HG03039 (cell line): ENCODE results near the gene TGOLN2.
A peak's percentile ranks its signal among the peaks of the same experiment; 100 is the strongest.
"Not testable (repeated sequence)": the region's sequence is repeated elsewhere in the genome, so short reads cannot be mapped to it uniquely, and the experiment has no call there.

Experiments
- ATAC-seq: cut with Tn5 transposase; IDR thresholded peaks from one replicate; pipeline ENCODE4 v1.9.1; 2021; ENCODE audit warnings: mild to moderate bottlenecking, moderate library complexity; ENCODE audit not compliant: unreplicated experiment

The TGOLN2 gene

DNA sequence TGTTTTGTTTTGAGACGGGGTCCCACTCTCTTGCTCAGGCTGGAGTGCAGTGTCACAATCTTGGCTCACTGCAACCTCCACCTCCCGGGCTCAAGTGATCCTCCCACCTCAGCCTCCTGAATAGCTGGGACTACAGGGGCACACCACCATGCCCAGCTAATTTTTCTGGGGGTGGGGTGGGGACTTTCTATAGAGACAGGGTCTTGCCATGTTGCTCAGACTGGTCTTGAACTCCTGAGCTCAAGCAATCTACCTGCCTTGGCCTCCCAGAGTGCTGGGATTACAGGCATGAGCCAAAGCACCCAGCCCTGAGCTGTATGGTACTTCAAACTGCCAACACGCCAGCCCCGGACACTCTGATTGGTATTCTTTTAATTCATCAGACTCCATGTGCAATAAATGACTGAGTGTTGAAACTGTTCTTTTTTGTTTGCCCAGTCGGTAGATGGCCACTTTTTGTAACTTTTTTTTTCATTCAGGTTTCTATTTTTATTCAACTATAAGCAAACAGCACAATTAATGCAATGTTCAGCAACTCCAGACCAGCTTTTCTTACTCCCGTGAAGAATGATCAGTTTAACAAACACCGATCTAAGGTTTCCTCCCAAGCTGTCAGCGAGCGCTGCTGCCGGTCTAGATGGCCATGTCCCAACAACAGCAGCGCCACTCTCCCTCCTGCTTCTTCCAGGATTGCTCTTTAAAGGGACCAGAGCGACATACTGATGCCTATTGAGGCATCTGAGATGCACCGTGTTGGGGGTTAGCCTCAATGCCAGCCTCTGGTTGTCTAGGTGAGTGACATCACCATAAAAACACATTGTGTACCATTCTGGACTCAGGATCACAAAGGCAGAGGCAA, 12.5 kb upstream of the TGOLN2 start:
- ATAC-seq, result no peak

DNA sequence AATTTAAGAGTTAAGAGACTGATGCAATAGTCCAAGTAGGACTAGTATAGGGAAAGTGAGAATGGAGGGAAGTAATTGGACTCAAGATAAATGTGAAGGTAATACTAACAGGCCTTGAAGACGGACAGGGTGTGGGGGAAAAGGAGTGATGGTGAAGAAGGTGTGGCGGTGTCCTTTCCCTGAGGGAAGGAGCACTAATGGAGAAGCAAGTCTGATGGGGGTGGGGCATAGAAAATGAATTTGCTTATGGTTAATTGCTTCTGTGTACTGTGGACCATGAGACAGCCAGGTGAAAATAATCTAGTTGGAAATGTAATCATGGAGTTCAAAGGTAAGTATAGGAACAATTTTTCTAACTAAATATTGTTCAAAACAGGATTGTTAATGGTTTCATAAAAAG, 7.1 kb upstream of the TGOLN2 start:
- no peak for ATAC-seq

DNA sequence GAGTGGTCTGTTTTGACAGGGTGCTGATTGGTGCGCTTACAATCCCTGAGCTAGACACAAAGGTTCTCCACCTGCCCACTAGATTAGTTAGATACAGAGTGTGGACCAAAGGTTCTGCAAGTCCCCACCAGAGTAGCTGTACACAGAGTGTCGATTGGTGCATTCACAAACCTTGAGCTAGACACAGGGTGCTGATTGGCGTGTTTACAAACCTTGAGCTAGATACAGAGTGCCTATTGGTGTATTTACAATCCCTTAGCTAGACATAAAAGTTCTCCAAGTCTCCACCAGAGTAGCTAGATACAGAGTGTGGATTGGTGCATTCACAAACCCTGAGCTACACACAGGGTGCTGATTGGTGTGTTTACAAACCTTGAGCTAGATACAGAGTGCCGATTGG, 6.1 kb upstream of the TGOLN2 start:
- not testable (repeated sequence) for ATAC-seq

DNA sequence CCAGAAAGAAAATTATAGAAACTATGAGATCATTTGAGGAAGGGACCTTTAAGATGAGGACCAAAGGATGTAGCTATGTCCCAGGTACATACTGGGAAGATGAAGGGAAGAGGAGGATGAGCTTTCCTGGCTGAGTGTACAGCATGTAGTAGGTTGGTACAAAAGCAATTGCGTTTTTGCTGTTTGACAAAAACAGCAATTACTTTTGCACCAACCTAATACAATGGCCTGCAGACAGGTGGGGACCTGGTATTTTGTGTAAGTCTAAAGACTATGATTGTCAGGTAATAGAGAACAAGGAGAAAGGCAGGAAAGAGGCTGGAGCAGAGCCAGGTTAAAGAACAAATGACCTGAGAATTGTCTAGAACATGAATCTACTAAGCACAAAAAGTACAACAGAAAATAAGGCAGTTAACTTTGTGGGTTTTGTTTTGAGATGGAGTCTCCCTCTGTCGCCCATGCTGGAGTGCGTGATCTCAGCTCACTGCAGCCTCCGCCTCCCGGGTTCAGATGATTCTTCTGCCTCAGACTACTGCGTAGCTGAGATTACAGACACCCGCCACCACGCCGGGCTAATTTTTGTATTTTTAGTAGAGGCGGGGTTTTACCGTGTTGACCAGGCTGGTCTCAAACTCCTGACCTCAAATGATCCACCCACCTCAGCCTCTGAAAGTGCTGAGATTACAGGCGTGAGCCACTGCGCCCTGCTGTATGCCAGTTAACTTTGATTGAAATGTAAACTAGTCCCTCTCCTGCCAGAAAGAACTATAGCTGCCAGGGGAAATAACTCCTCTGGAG, 3.2 kb upstream of the TGOLN2 start:
- no peak for ATAC-seq

- not testable (repeated sequence) for ATAC-seq
Measured at GRCh38 chr2:85329701-85330100, 1.9 kb upstream of the TGOLN2 start.

DNA sequence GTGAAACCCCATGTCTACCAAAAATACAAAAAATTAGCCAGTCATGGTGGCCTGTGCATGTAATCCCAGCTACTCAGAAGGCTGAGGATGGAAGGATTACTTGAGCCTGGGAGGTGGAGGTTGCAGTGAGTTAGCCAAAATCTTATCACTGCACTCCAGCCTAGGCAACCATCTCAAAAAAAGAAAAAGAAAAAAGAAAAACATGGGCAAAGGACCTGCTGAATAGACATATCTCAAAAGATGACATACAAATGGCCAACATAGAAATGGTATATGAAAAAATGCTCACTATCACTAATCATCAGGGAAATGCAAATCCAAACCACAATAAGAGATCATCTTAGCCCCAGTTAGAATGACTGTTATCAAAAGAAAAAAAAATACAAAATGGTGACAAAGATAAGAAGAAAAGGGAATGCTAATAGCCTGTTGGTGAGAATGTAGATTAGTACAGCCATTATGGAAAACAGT, 1.4 kb upstream of the TGOLN2 start:
- ATAC-seq, result no peak

- no peak for ATAC-seq
Measured at GRCh38 chr2:85327160-85327821, 498 bp downstream of the TGOLN2 start.

GRCh38 chr2:85326406-85327159, 1.2 kb downstream of the TGOLN2 start:
- ATAC-seq, result peak; percentile 36

GRCh38 chr2:85325466-85325811, 2.4 kb downstream of the TGOLN2 start:
- ATAC-seq, result no peak

DNA sequence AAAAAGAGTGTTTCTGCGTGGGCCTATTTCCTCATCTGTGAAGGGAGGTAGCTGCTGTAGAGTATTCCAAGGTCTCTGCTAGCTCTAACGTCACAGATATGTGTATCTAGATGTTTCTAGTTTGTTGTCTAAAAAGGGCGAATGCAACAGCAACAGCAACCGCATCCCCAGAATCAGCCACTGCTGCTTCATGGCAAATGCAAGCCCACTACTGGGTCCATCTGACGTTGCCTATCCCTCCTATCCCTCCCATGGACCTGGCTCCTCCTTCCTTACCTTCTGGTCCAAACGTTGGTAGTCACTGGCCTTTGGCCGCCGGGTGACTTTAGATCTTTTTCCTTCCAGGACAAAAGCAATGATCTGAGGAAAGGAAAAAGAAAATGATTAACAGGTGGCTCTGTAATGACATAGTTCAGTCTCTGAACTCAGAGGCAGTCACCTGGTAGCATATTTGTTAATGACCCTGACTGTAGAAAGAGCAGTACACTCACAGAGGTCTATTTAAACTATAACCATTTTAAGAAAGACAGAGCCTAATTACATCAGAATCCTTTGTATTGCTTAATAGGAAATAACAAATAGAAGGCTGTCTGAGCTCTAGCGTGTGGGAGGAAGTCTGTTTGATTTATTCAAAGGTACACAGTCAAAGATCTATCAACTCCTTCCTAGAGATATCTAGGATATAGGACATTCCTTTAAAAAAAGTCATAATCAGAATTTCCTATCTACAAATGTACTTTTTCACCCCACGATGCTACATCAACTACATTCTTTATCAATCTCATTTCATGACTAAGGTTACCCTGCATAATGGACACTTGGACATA, 2.9 kb downstream of the TGOLN2 start:
- no peak for ATAC-seq

- not testable (repeated sequence) for ATAC-seq
Measured at GRCh38 chr2:85323988-85324367, 3.8 kb downstream of the TGOLN2 start.

- ATAC-seq, result no peak
Measured at GRCh38 chr2:85323351-85323987, 4.3 kb downstream of the TGOLN2 start.

DNA sequence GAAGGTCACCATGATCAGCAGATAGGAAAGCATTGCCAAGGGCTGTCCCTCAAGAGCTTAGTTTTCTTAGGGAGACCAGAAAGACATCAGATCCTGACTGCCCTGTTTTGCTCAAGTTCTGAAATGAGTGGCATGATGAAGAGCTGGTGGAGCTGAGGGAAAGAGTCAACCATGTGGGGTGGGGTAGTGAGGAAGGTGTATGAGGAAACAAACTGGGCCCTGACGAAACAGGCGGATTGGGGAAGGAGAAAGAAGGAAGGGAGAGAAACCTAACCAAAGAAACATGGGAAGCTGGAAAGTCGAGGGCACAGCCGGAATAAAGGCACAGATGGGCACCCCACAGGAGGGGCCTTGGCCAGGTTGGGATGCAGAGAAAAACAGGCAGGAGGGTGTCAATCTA, 8.0 kb downstream of the TGOLN2 start:
- no peak for ATAC-seq

DNA sequence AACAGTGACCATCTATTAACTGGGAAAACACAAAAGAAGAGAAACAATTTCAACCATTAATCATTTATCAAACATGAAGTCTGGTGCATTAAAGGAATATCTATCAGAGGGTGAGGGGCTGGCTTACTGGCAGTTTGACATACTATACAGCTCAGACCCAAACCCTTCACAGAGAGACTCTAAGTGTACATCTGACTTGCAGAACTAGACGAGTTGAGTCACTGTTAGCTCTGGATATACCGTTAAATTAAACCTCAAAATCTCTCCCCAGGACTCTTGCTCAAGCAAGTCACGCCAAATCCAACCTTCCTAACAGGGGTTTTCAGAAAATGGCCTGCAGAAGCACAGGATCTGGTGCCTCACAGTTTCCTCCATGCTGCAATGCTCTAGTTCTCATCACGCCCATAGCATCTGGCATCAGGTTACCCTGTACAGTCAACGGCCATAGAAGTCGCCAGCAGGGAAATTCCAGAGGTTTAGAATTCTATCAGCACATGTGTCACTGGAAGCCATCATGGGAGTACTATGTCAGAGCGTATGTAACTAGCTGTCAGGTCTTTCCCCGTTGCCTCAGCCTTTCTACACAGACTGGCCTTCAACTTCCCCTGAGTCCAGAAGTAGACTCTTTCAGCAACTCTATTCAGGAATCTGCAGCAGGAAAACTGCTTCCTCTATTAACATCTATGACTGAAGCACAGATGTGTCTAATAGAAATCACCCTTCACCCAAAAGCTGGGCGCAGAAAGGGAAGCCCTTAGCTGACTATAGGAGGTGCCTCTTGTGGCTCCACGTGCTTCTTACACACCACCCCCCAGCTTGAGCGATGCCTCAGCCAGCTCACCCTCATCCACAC, 9.3 kb downstream of the TGOLN2 start:
- peak; percentile 79 for ATAC-seq

DNA sequence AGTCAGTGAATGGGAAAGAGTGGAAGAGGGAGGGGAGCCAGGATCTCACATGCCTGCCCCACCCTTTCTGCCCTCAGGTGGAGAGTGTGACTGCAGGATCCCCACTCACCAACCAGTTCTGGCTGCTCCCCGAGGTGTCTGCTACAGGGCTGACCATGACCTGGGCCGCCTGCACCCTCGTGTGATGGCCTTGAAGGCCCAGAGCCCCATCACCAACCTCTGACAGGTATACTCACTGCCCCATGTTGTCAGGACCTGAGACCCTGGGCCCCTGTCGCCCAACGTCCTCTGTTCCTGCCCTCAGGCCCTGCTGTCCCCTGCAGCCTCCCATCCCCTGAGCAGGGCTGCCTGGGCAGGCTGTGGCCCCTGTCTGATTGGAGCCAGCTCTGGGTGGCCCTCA, 11.9 kb downstream of the TGOLN2 start:
- ATAC-seq, result not testable (repeated sequence)

GRCh38 chr2:85314884-85315242, 12.9 kb downstream of the TGOLN2 start:
- ATAC-seq, result no peak

DNA sequence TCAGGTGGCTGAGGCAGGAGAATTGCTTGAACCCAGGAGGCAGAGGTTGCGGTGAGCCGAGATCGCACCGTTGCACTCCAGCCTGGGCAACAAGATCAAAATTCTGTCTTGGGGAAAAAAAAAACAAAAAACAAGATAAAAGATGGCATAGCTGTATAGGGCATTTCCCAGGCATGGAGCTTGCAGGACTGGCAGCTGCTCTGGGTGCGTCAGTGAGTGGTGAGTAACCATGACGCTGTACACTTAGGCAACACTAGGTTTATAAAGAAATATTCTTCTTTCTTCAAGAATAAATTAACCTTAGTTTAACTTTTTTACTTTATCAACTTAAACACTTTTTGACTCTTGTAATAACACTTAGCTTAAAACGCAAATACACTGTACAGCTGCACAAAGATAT, 15.4 kb downstream of the TGOLN2 start:
- ATAC-seq, result no peak

GRCh38 chr2:85310330-85310729, 17.5 kb downstream of the TGOLN2 start:
- peak; percentile 46 for ATAC-seq
